Fibroblast of skin of left biceps (primary cell): ENCODE measurements around the gene TOX2.
A peak's percentile ranks its signal among the peaks of the same experiment; 100 is the strongest.

ENCODE experiments used
- DNase-seq, 2 experiments: peaks; one replicate each; pipeline ENCODE4 v3.0.0-alpha.2; 2013; ENCODE audit warnings: low read depth in 2 of 2

Gene TOX2

GRCh38 chr20:44018259-44018941 is 103.7 kb downstream of the TOX2 start:
- peak; percentile 57 to 63 for DNase-seq

GRCh38 chr20:44018942-44019637 is 104.4 kb downstream of the TOX2 start:
- DNase-seq = no peak

GRCh38 chr20:44019638-44020335 is 105.1 kb downstream of the TOX2 start:
- no peak for DNase-seq

GRCh38 chr20:44020406-44021148 is 105.9 kb downstream of the TOX2 start:
- DNase-seq = no peak

GRCh38 chr20:44021186-44021585 is 106.5 kb downstream of the TOX2 start:
- no peak for DNase-seq

- DNase-seq = no peak
Measured at GRCh38 chr20:44021900-44022299, 107.2 kb downstream of the TOX2 start.

GRCh38 chr20:44022464-44022863 is 107.8 kb downstream of the TOX2 start:
- DNase-seq = no peak

- no peak for DNase-seq
Measured at GRCh38 chr20:44023515-44024371, 109.1 kb downstream of the TOX2 start.

GRCh38 chr20:44024820-44025580 is 110.3 kb downstream of the TOX2 start:
- DNase-seq = no peak

GRCh38 chr20:44025756-44026155 is 111.1 kb downstream of the TOX2 start:
- no peak for DNase-seq

- peak; percentile 64 for DNase-seq
Measured at GRCh38 chr20:44026647-44027342, 112.1 kb downstream of the TOX2 start.

- no peak for DNase-seq
Measured at GRCh38 chr20:44027343-44028002, 112.8 kb downstream of the TOX2 start.

GRCh38 chr20:44028003-44028730 is 113.5 kb downstream of the TOX2 start:
- DNase-seq = peak in 1 of 2 experiments; percentile 30

GRCh38 chr20:44028868-44029847 is 114.5 kb downstream of the TOX2 start:
- no peak for DNase-seq

GRCh38 chr20:44029848-44030230 is 115.2 kb downstream of the TOX2 start:
- DNase-seq = no peak

- DNase-seq = no peak
Measured at GRCh38 chr20:44030394-44030793, 115.7 kb downstream of the TOX2 start.

- DNase-seq = no peak
Measured at GRCh38 chr20:44031001-44031574, 116.4 kb downstream of the TOX2 start.
